ENCODE results near the gene CEP104. TPM values are rescaled to one million over a fixed set of nuclear protein-coding genes. Genes with fewer than 3 reads are reported as not detected.

CEP104 gene
- total and polyA plus RNA-seq, 9 of the 15 experiments (the other 6 are each of a cell fraction or from before 2014, with no cell fraction given), result 11.2 to 63.4 (median 42.6) TPM

- TF ChIP-seq, protein P1, sequence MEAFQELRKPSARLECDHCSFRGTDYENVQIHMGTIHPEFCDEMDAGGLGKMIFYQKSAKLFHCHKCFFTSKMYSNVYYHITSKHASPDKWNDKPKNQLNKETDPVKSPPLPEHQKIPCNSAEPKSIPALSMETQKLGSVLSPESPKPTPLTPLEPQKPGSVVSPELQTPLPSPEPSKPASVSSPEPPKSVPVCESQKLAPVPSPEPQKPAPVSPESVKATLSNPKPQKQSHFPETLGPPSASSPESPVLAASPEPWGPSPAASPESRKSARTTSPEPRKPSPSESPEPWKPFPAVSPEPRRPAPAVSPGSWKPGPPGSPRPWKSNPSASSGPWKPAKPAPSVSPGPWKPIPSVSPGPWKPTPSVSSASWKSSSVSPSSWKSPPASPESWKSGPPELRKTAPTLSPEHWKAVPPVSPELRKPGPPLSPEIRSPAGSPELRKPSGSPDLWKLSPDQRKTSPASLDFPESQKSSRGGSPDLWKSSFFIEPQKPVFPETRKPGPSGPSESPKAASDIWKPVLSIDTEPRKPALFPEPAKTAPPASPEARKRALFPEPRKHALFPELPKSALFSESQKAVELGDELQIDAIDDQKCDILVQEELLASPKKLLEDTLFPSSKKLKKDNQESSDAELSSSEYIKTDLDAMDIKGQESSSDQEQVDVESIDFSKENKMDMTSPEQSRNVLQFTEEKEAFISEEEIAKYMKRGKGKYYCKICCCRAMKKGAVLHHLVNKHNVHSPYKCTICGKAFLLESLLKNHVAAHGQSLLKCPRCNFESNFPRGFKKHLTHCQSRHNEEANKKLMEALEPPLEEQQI (IDR thresholded peaks at IDR 0.05), result no peak
- TF ChIP-seq RB1 (IDR thresholded peaks at IDR 0.05; ENCODE audit: low read depth), result peak; percentile 93
- peak; percentile 68; the same call in 1 of the 2 replicates for TF ChIP-seq GTF2F1 (IDR thresholded peaks at IDR 0.05; ENCODE audit: low read depth, low read length)
- peak; percentile 94 for TF ChIP-seq SIN3B (IDR thresholded peaks at IDR 0.05; ENCODE audit: low read depth)
- TF ChIP-seq EP300 (IDR thresholded peaks at IDR 0.05; ENCODE audit: low read length), result peak; percentile 68; the same call in 1 of the 2 replicates
- peak; percentile 65 for TF ChIP-seq NFIC (IDR thresholded peaks at IDR 0.05)
- TF ChIP-seq PCBP2 (IDR thresholded peaks at IDR 0.05; ENCODE audit: low read depth, low read length, poor library complexity, severe bottlenecking), result no peak
- peak; percentile 8; the same call in 1 of the 2 replicates for TF ChIP-seq USF2 (CRISPR knock-in tag; IDR thresholded peaks at IDR 0.05)
- TF ChIP-seq ELF1 (tag; IDR thresholded peaks at IDR 0.05), result peak; percentile 97
- peak in 1 of 2 experiments; percentile 76; a peak in 2 of 4 replicates for TF ChIP-seq TBL1XR1 (IDR thresholded peaks at IDR 0.05; ENCODE audit: low read length in 2 of 2)
- TF ChIP-seq ZNF197 (CRISPR knock-in tag; IDR thresholded peaks at IDR 0.05; ENCODE audit: low read depth), result 0 out of 2 replicates have a peak, but pooled peaks have one; percentile 47
- TF ChIP-seq, protein P2, sequence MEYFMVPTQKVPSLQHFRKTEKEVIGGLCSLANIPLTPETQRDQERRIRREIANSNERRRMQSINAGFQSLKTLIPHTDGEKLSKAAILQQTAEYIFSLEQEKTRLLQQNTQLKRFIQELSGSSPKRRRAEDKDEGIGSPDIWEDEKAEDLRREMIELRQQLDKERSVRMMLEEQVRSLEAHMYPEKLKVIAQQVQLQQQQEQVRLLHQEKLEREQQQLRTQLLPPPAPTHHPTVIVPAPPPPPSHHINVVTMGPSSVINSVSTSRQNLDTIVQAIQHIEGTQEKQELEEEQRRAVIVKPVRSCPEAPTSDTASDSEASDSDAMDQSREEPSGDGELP (CRISPR knock-in tag; IDR thresholded peaks at IDR 0.05; ENCODE audit: borderline replicate concordance), result peak; percentile 99
- no peak for TF ChIP-seq BRD4 (IDR thresholded peaks at IDR 0.05)
- TF ChIP-seq ZSCAN32 (CRISPR knock-in tag; IDR thresholded peaks at IDR 0.05), result no peak
- no peak for TF ChIP-seq NCOA4 (IDR thresholded peaks at IDR 0.05; ENCODE audit: partially characterized antibody)
- TF ChIP-seq, protein P3, sequence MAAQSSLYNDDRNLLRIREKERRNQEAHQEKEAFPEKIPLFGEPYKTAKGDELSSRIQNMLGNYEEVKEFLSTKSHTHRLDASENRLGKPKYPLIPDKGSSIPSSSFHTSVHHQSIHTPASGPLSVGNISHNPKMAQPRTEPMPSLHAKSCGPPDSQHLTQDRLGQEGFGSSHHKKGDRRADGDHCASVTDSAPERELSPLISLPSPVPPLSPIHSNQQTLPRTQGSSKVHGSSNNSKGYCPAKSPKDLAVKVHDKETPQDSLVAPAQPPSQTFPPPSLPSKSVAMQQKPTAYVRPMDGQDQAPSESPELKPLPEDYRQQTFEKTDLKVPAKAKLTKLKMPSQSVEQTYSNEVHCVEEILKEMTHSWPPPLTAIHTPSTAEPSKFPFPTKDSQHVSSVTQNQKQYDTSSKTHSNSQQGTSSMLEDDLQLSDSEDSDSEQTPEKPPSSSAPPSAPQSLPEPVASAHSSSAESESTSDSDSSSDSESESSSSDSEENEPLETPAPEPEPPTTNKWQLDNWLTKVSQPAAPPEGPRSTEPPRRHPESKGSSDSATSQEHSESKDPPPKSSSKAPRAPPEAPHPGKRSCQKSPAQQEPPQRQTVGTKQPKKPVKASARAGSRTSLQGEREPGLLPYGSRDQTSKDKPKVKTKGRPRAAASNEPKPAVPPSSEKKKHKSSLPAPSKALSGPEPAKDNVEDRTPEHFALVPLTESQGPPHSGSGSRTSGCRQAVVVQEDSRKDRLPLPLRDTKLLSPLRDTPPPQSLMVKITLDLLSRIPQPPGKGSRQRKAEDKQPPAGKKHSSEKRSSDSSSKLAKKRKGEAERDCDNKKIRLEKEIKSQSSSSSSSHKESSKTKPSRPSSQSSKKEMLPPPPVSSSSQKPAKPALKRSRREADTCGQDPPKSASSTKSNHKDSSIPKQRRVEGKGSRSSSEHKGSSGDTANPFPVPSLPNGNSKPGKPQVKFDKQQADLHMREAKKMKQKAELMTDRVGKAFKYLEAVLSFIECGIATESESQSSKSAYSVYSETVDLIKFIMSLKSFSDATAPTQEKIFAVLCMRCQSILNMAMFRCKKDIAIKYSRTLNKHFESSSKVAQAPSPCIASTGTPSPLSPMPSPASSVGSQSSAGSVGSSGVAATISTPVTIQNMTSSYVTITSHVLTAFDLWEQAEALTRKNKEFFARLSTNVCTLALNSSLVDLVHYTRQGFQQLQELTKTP (IDR thresholded peaks at IDR 0.05; ENCODE audit: low read depth in 1 of 2, partially characterized antibody in 2 of 2), result peak in 1 of 2 experiments; percentile 71
- TF ChIP-seq GATAD2B (IDR thresholded peaks at IDR 0.05; ENCODE audit: borderline replicate concordance), result 0 out of 2 replicates have a peak, but pooled peaks have one; percentile 4
- TF ChIP-seq CBX3 (IDR thresholded peaks at IDR 0.05; ENCODE audit: borderline replicate concordance in 1 of 2, low read length in 2 of 2), result peak in 1 of 2 experiments; percentile 58; a peak in 1 of 3 replicates
- TF ChIP-seq CBX5 (IDR thresholded peaks at IDR 0.05; ENCODE audit: borderline replicate concordance, low read depth), result no peak
These were observed 60.6 kb downstream of the CEP104 start, which contains the start of gene LRRC47 (continued) for GRCh38 chr1:3796215-3797061.
